Omental fat pad (tissue), 4 donors: ENCODE data around the gene LDLR. TPM values are rescaled to one million over a fixed set of nuclear protein-coding genes. Genes with fewer than 3 reads are reported as not detected.
A peak's percentile ranks its signal among the peaks of the same experiment; 100 is the strongest.
"Not testable (repeated sequence)": the region's sequence is repeated elsewhere in the genome, so short reads cannot be mapped to it uniquely, and the experiment has no call there.

Experiments used
- ATAC-seq: fragments of 150-250 bp; one replicate; pipeline ENCODE4 v1.9.1; 2016; ENCODE audit warnings: mild to moderate bottlenecking, moderate library complexity; ENCODE audit not compliant: low FRiP score
- DNase-seq: peaks from one replicate; pipeline ENCODE4 v3.0.0-alpha.2; 2019; ENCODE audit warnings: low spot score
- CTCF ChIP-seq, 3 donors: fragments of 450-650 bp; IDR thresholded peaks; one replicate each; pipeline ENCODE4 v1.5.1; 2016 to 2017; ENCODE audit warnings: antibody characterized with exemption in 3 of 3, mild to moderate bottlenecking in 3 of 3, moderate library complexity in 2 of 3
- total RNA-seq, 4 donors: library from RNA; depleted of rRNA; stranded (reverse); fragments of >200 nt; gene quantifications; one replicate each; pipeline ENCODE4 v1.1.0, GENCODE V29; 2016

LDLR gene
- total RNA-seq, 4 donors from 2014 or later: 21.2 to 397 (median 114) TPM

GRCh38 chr19:11088506-11089253 is 583 bp upstream of the LDLR start:
- no peak for ATAC-seq
- no peak for TF ChIP-seq CTCF (IDR thresholded peaks at IDR 0.05)
- no peak for DNase-seq

DNA sequence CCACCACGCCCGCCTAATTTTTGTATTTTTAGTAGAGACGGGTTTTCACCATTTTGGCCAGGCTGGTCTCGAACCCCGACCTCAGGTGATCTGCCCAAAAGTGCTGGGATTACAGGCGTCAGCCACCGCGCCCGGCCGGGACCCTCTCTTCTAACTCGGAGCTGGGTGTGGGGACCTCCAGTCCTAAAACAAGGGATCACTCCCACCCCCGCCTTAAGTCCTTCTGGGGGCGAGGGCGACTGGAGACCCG is 676 bp downstream of the LDLR start:
- not testable (repeated sequence) for ATAC-seq, DNase-seq

DNA sequence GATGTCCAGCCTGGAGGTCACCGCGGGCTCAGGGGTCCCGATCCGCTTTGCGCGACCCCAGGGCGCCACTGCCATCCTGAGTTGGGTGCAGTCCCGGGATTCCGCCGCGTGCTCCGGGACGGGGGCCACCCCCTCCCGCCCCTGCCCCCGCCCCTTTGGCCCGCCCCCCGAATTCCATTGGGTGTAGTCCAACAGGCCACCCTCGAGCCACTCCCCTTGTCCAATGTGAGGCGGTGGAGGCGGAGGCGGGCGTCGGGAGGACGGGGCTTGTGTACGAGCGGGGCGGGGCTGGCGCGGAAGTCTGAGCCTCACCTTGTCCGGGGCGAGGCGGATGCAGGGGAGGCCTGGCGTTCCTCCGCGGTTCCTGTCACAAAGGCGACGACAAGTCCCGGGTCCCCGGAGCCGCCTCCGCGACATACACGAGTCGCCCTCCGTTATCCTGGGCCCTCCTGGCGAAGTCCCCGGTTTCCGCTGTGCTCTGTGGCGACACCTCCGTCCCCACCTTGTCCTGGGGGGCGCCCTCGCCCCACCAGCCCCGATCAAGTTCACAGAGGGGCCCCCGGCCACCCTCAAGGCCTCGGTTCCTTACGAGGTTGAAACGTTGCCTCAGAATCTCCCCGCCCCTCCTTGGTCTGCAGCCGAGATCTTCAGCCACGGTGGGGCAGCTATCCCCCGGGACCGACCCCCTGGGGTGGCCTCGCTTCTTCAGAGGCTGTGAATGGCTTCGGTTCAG is 1.2 kb downstream of the LDLR start:
- TF ChIP-seq CTCF (IDR thresholded peaks at IDR 0.05): no peak
- ATAC-seq: peak; percentile 71
- peak; percentile 88 for DNase-seq

GRCh38 chr19:11090997-11091702 is 1.9 kb downstream of the LDLR start:
- ATAC-seq (no peak), DNase-seq (no peak)
- TF ChIP-seq CTCF (IDR thresholded peaks at IDR 0.05): no peak

GRCh38 chr19:11091703-11092153 is 2.5 kb downstream of the LDLR start:
- peak; percentile 27 for ATAC-seq
- no peak for DNase-seq

GRCh38 chr19:11092181-11092538 is 2.9 kb downstream of the LDLR start:
- no peak for DNase-seq
- TF ChIP-seq CTCF (IDR thresholded peaks at IDR 0.05): no peak
- ATAC-seq: no peak

More at GRCh38 chr19:11091703-11092153, 2.5 kb downstream of the LDLR start:
- TF ChIP-seq CTCF (IDR thresholded peaks at IDR 0.05): no peak

DNA sequence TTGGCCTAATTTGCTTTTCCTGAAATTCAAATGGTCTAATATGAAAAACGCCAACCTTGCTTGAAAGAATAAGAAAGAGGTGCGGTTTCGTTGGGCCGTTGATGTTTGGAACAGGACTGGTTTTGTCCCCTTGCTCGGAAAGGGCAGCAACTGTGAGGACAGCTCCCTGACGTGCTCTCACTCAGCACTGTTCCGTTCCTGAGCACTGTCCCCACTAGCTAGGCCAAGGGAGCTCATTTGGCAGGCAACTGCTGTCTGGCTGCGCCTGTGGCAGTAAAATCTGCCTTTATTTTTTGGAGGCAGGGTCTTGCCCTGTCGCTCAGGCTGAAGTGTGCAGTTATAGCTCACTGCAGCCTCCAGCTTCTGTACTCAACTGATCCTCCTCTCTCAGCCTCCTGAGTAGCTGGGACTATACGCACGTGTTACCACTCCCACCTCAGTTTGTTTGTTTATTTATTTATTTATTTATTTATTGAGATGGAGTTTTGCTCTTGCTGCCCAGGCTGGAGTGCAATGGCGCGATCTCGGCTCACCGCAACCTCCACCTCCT is 4.5 kb downstream of the LDLR start:
- ATAC-seq (no peak), DNase-seq (no peak)
- no peak for TF ChIP-seq CTCF (IDR thresholded peaks at IDR 0.05)
